HCT116 (cell line): ENCODE data around the gene PEAK1.

Experiments used
- CBX3 ChIP-seq: IDR thresholded peaks from 2 replicates; pipeline ENCODE4 v1.6.1; 2012; ENCODE audit warnings: low read depth
- CTCF ChIP-seq, 3 experiments: fragments of 200-600 bp in 1 of 3; sonication (generic) in 1 of 3; IDR thresholded peaks in 2 of 3; conservative IDR thresholded peaks in 1 of 3; 2 replicates each; pipeline ENCODE4 v1.5.1; 2012 to 2017; ENCODE audit warnings: low read depth in 2 of 3, low read length in 2 of 3, antibody characterized with exemption in 1 of 3, borderline replicate concordance in 1 of 3, control low read depth in 1 of 3, mild to moderate bottlenecking in 1 of 3, mixed read lengths in 1 of 3, mixed run types in 1 of 3, moderate library complexity in 1 of 3; ENCODE audit not compliant: insufficient read depth in 1 of 3
- SIN3A ChIP-seq: IDR thresholded peaks from 2 replicates; pipeline ENCODE4 v1.6.1; 2012; ENCODE audit warnings: low read depth

- TF ChIP-seq CTCF (IDR thresholded peaks at IDR 0.05 in 2 of 3, conservative IDR thresholded peaks at IDR 0.05 in 1 of 3; ENCODE audit: borderline replicate concordance in 1 of 3, insufficient read depth in 1 of 3, low read depth in 2 of 3, low read length in 2 of 3) (no peak), CBX3 (no peak), SIN3A (no peak)
These were observed 228.6 kb downstream of the PEAK1 start for GRCh38 chr15:77191230-77191834.
